Mesenchymal stem cell (in vitro differentiated cells and primary cell): Measurements from ENCODE around the gene SH3BGRL3.

Experiments
- DNase-seq: peaks from one replicate; pipeline ENCODE4 v3.0.0-alpha.2; 2013
- H2AFZ ChIP-seq: one replicate; pipeline ENCODE4 v1.6.1; 2013; ENCODE audit warnings: low read depth, mild to moderate bottlenecking, control low read depth, inconsistent platforms, low read length, moderate library complexity
- H2AK5ac ChIP-seq: 2 replicates; pipeline ENCODE4 v1.6.1; 2013; ENCODE audit warnings: low read length, moderate library complexity, mild to moderate bottlenecking, inconsistent platforms; ENCODE audit not compliant: severe bottlenecking
- H2BK120ac ChIP-seq: one replicate; pipeline ENCODE4 v1.6.1; 2013; ENCODE audit warnings: low read depth, mild to moderate bottlenecking, inconsistent platforms, low read length, moderate library complexity
- H2BK12ac ChIP-seq, 2 experiments: one replicate each; pipeline ENCODE4 v1.6.1; 2013; ENCODE audit warnings: inconsistent platforms in 2 of 2, low read length in 2 of 2, mild to moderate bottlenecking in 2 of 2, moderate library complexity in 2 of 2, control low read depth in 1 of 2
- H2BK15ac ChIP-seq: one replicate; pipeline ENCODE4 v1.6.1; 2013; ENCODE audit warnings: mild to moderate bottlenecking, low read depth, inconsistent platforms; ENCODE audit not compliant: poor library complexity, severe bottlenecking
- H2BK5ac ChIP-seq: 2 replicates; pipeline ENCODE4 v1.6.1; 2013; ENCODE audit warnings: low read depth, mild to moderate bottlenecking, low read length, control low read depth, inconsistent platforms; ENCODE audit not compliant: poor library complexity, severe bottlenecking
- H3K14ac ChIP-seq, 2 experiments: one replicate each; pipeline ENCODE4 v1.6.1; 2013; ENCODE audit warnings: inconsistent platforms in 2 of 2, low read length in 2 of 2, control low read depth in 1 of 2, mild to moderate bottlenecking in 1 of 2, moderate library complexity in 1 of 2
- H3K18ac ChIP-seq, 2 experiments: one replicate each; pipeline ENCODE4 v1.6.1; 2013; ENCODE audit warnings: inconsistent platforms in 2 of 2, low read length in 2 of 2, control low read depth in 1 of 2, low read depth in 1 of 2, mild to moderate bottlenecking in 1 of 2
- H3K23ac ChIP-seq, 2 experiments: one replicate each; pipeline ENCODE4 v1.6.1; 2013; ENCODE audit warnings: inconsistent platforms in 2 of 2, low read length in 2 of 2, mild to moderate bottlenecking in 2 of 2, moderate library complexity in 2 of 2, control low read depth in 1 of 2
- H3K27ac ChIP-seq: 2 replicates; pipeline ENCODE4 v1.5.1; 2013; ENCODE audit warnings: mild to moderate bottlenecking, moderate library complexity, low read length, control low read depth, inconsistent platforms; ENCODE audit not compliant: poor library complexity, severe bottlenecking
- H3K27me3 ChIP-seq, 2 experiments: 2 replicates each; pipeline versions ENCODE4 v1.6.1 to v1.7.0; 2013; ENCODE audit warnings: low read length in 2 of 2, mild to moderate bottlenecking in 2 of 2, moderate library complexity in 2 of 2, control low read depth in 1 of 2, inconsistent platforms in 1 of 2; ENCODE audit not compliant: control insufficient read depth in 1 of 2, insufficient read depth in 1 of 2
- H3K36me3 ChIP-seq, 2 experiments: 2 replicates each; pipeline versions ENCODE4 v1.6.1 to v1.7.0; 2013; ENCODE audit warnings: low read length in 2 of 2, control low read depth in 1 of 2, inconsistent platforms in 1 of 2, low read depth in 1 of 2, mild to moderate bottlenecking in 1 of 2; ENCODE audit not compliant: insufficient read depth in 2 of 2, control insufficient read depth in 1 of 2
- H3K4ac ChIP-seq, 2 experiments: one replicate each; pipeline ENCODE4 v1.6.1; 2013; ENCODE audit warnings: inconsistent platforms in 2 of 2, low read length in 2 of 2, mild to moderate bottlenecking in 2 of 2, moderate library complexity in 2 of 2, control low read depth in 1 of 2, low read depth in 1 of 2
- H3K4me1 ChIP-seq: 2 replicates; pipeline ENCODE4 v1.6.1; 2013; ENCODE audit warnings: low read depth, low read length, control low read depth; ENCODE audit not compliant: control insufficient read depth, insufficient read depth
- H3K4me2 ChIP-seq: 2 replicates; pipeline ENCODE4 v1.6.1; 2013; ENCODE audit warnings: low read length, mild to moderate bottlenecking, inconsistent platforms; ENCODE audit not compliant: poor library complexity, severe bottlenecking
- H3K4me3 ChIP-seq, 2 experiments: 2 replicates each; pipeline versions ENCODE4 v1.5.1 to v1.7.0; 2013; ENCODE audit warnings: low read length in 2 of 2, mild to moderate bottlenecking in 2 of 2, control low read depth in 1 of 2, low read depth in 1 of 2; ENCODE audit not compliant: insufficient read depth in 1 of 2
- H3K79me1 ChIP-seq: replicated peaks from 2 replicates; pipeline ENCODE4 v1.6.1; 2013; ENCODE audit warnings: mild to moderate bottlenecking, control low read depth, low read length, inconsistent platforms; ENCODE audit not compliant: poor library complexity, severe bottlenecking
- H3K9ac ChIP-seq: 2 replicates; pipeline ENCODE4 v1.7.0; 2013; ENCODE audit warnings: mild to moderate bottlenecking, low read length, moderate library complexity
- H3K9me3 ChIP-seq: 2 replicates; pipeline ENCODE4 v1.7.0; 2013; ENCODE audit warnings: mild to moderate bottlenecking, low read length; ENCODE audit not compliant: control insufficient read depth
- H4K8ac ChIP-seq: one replicate; pipeline ENCODE4 v1.6.1; 2013; ENCODE audit warnings: inconsistent platforms, mild to moderate bottlenecking, low read length, moderate library complexity
- H4K91ac ChIP-seq: one replicate; pipeline ENCODE4 v1.6.1; 2013; ENCODE audit warnings: mild to moderate bottlenecking, low read length, inconsistent platforms
- WGBS: methylation state at CpG from one replicate; pipeline ENCODE4 v1.1.7; 2013; ENCODE audit warnings: mixed read lengths; 5-methylcytosine and 5-hydroxymethylcytosine counted together

The SH3BGRL3 gene

DNA sequence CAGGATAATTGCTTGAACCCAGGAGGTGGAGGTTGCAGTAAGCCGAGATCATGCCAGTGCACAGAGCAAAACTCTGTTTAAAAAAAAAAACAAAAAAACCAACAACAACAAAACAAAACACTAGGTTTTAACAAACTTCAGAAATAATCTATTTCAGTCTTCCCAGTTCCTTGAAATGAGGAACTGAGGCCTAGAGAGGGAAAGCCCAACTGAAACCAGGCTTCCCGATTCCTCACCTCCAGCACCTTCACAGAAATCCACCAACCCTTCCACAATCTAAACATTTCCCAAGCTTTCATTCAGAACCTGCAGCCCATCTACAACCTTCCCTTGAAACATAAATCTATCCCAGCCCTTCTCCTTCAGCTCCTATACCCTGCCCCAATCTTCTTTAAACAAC, 37.3 kb downstream of the SH3BGRL3 start:
- H3K79me1 ChIP-seq, result no peaks in the 10 kb centered on the region
- H4K91ac ChIP-seq, result no peak overlapping the region
- no peak overlapping the region for H3K27ac ChIP-seq
- H2AFZ ChIP-seq, result no peak overlapping the region
- H3K9me3 ChIP-seq, result no peaks in the 10 kb centered on the region
- H3K27me3 ChIP-seq, result peaks cover 0 to 14% of the 10 kb centered on the region in 2 experiments
- no peak overlapping the region for H3K4me2 ChIP-seq
- no peak overlapping the region for H2BK5ac ChIP-seq
- no peaks in the 10 kb centered on the region for H3K36me3 ChIP-seq
- DNase-seq, result no peak
- no peak overlapping the region for H3K18ac ChIP-seq
- H3K4me1 ChIP-seq, result peaks cover 4% of the 10 kb centered on the region
- no peak overlapping the region for H3K23ac ChIP-seq
- H3K4me3 ChIP-seq, result no peak overlapping the region
- no peak overlapping the region for H2AK5ac ChIP-seq
- H2BK120ac ChIP-seq, result no peak overlapping the region
- H3K14ac ChIP-seq, result no peak overlapping the region
- 87% methylated on average over 2 of the region's 2 CpGs for WGBS
- no peak overlapping the region for H2BK12ac ChIP-seq
- no peak overlapping the region for H3K4ac ChIP-seq
- no peak overlapping the region for H2BK15ac ChIP-seq
- no peak overlapping the region for H4K8ac ChIP-seq
- no peak overlapping the region for H3K9ac ChIP-seq

DNA sequence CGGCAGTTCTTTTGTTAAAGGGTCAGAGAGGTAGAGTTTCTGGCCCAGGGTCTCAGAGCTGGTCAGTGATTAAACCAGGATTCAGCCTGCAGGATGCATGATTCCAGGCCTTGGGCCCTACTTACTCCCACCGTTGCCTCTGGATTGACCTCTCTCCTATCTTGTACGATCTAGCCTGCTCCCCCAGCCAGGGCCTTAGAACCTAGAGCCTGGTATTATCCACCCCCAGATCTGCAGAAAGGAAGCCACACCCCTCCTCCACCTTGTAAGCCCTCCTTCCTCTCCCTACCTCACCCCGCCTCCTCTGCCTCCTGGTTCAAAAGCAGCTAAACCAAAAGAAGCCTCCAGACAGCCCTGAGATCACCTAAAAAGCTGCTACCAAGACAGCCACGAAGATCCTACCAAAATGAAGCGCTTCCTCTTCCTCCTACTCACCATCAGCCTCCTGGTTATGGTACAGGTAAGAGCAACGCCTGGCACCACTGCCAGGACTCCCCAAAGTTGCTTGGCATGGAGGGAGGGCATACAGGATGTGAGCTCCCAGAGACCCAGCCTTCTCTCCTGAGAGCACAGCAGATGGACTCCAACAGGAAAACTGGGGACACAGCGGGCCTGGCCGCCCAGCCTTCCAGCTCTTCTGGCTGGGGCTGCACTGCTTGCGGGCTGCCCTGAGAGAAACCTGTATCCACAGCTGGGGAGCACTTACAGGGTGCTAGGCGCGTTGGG, 37.9 kb downstream of the SH3BGRL3 start, which contains the start of gene CD52:
Gene CD52, plus strand, starts transcription at position 347 of the 726 bp plus-strand sequence. Its CDS starts 60 bp downstream, at position 407.
- H4K8ac ChIP-seq, result no peak within 1 kb of the TSS
- H2BK15ac ChIP-seq, result no peak within 1 kb of the TSS
- no peak for DNase-seq
- H2AFZ ChIP-seq, result no peak within 1 kb of the TSS
- 79% methylated on average over 10 of the region's 12 CpGs for WGBS
- no peaks in the 10 kb centered on the region for H3K79me1 ChIP-seq
- no peak within 1 kb of the TSS for H3K27ac ChIP-seq
- no peak within 1 kb of the TSS for H3K23ac ChIP-seq
- peaks cover 4% of the 10 kb centered on the region for H3K4me1 ChIP-seq
- no peak within 1 kb of the TSS for H3K4me3 ChIP-seq
- H2BK120ac ChIP-seq, result no peak within 1 kb of the TSS
- H3K9ac ChIP-seq, result no peak within 1 kb of the TSS
- H2BK12ac ChIP-seq, result peak within 1 kb of the TSS in 1 of 2 experiments; percentile 42
- H3K9me3 ChIP-seq, result no peaks in the 10 kb centered on the region
- no peak within 1 kb of the TSS for H3K4ac ChIP-seq
- no peaks in the 10 kb centered on the region for H3K36me3 ChIP-seq
- no peak within 1 kb of the TSS for H3K18ac ChIP-seq
- peaks cover 0 to 14% of the 10 kb centered on the region in 2 experiments for H3K27me3 ChIP-seq
- H4K91ac ChIP-seq, result no peak within 1 kb of the TSS
- no peak within 1 kb of the TSS for H2AK5ac ChIP-seq
- H3K14ac ChIP-seq, result no peak within 1 kb of the TSS
- H3K4me2 ChIP-seq, result no peak within 1 kb of the TSS
- H2BK5ac ChIP-seq, result no peak within 1 kb of the TSS

DNA sequence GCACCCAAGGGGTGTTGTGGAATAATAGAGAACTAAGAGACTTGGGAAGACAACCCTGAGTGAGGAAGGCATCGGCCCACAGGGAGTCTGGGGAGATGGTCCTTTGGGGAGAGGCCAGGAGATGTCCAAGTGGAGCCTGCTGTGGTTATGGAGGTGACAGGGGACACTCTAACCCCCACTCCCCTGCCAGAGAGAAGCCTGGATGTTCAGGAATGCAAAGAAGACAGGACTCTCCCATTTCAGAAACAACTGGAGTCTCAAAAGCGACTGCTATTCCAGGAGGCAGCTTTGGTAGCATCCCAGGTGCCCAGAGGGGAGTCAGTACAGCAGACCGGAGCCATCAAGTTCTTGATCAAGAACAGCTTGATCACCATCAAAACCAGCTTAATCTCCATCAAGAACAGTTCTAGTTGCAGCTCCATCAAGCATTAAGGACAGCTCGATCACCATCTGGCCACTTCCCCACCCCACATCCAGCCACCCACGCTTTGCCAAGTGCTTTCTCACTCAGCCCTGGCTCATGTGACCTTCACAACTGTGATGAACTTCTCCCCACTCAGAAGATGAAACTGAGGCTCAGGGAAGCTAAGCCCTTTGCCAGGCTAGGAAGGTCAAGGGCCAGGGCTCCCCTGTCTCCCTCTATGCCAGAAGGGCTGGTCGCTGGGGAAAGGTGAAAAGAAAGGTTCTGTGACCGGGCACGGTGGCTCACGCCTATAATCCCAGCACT, 38.6 kb downstream of the SH3BGRL3 start:
- no peak overlapping the region for H3K9ac ChIP-seq
- no peak overlapping the region for H2BK15ac ChIP-seq
- no peak overlapping the region for H4K91ac ChIP-seq
- H3K27ac ChIP-seq, result no peak overlapping the region
- no peak overlapping the region for H3K14ac ChIP-seq
- no peak overlapping the region for H2AK5ac ChIP-seq
- no peak for DNase-seq
- no peak overlapping the region for H2BK120ac ChIP-seq
- WGBS, result 94% methylated on average over 9 of the region's 9 CpGs
- H3K4me1 ChIP-seq, result peaks cover 4% of the 10 kb centered on the region
- no peak overlapping the region for H2BK5ac ChIP-seq
- no peak overlapping the region for H3K23ac ChIP-seq
- no peak overlapping the region for H3K4me2 ChIP-seq
- H3K18ac ChIP-seq, result no peak overlapping the region
- no peaks in the 10 kb centered on the region for H3K36me3 ChIP-seq
- no peaks in the 10 kb centered on the region for H3K79me1 ChIP-seq
- H2BK12ac ChIP-seq, result peak overlapping the region in 1 of 2 experiments; percentile 42
- H3K4ac ChIP-seq, result no peak overlapping the region
- peaks cover 0 to 14% of the 10 kb centered on the region in 2 experiments for H3K27me3 ChIP-seq
- H4K8ac ChIP-seq, result no peak overlapping the region
- no peak overlapping the region for H3K4me3 ChIP-seq
- no peaks in the 10 kb centered on the region for H3K9me3 ChIP-seq
- no peak overlapping the region for H2AFZ ChIP-seq

DNA sequence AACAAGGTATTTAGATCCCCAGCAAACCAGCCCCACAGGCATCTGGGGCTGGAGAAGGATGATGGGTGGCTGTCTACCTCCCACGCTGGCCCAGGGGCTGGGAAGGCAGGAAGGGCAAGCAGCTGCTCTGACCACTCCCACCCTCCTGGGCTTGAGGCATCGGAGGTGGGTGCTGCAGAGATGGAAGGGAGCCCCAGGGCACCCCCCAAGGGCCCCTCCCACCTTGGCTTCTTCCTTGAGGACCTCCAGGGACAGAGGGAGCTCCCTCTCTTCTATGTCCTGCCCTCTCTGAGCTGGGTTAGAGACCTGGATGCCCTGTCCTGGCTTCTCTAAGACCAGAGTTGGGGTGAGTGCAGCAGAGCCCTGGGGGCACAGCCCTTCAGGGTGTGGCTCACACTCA, 41.0 kb downstream of the SH3BGRL3 start:
- no peak overlapping the region for H2BK15ac ChIP-seq
- H3K9ac ChIP-seq, result peak overlapping the region; percentile 48
- H4K91ac ChIP-seq, result peak overlapping the region; percentile 43
- H2BK5ac ChIP-seq, result no peak overlapping the region
- H2AFZ ChIP-seq, result no peak overlapping the region
- peaks cover 0 to 13% of the 10 kb centered on the region in 2 experiments for H3K27me3 ChIP-seq
- H3K23ac ChIP-seq, result no peak overlapping the region
- H3K4me1 ChIP-seq, result peaks cover 4% of the 10 kb centered on the region
- WGBS, result 77% methylated on average over 2 of the region's 2 CpGs
- DNase-seq, result no peak
- H2AK5ac ChIP-seq, result no peak overlapping the region
- no peak overlapping the region for H3K14ac ChIP-seq
- H3K27ac ChIP-seq, result no peak overlapping the region
- no peaks in the 10 kb centered on the region for H3K9me3 ChIP-seq
- H2BK120ac ChIP-seq, result no peak overlapping the region
- H2BK12ac ChIP-seq, result peak overlapping the region in 1 of 2 experiments; percentile 25
- H3K36me3 ChIP-seq, result no peaks in the 10 kb centered on the region
- peak overlapping the region in 1 of 2 experiments; percentile 9 for H3K4ac ChIP-seq
- no peak overlapping the region for H3K4me3 ChIP-seq
- no peak overlapping the region for H3K18ac ChIP-seq
- no peak overlapping the region for H3K4me2 ChIP-seq
- peak overlapping the region; percentile 71 for H4K8ac ChIP-seq
- no peaks in the 10 kb centered on the region for H3K79me1 ChIP-seq
